ENCODE results near the gene FGF8.

FGF8 gene

DNA sequence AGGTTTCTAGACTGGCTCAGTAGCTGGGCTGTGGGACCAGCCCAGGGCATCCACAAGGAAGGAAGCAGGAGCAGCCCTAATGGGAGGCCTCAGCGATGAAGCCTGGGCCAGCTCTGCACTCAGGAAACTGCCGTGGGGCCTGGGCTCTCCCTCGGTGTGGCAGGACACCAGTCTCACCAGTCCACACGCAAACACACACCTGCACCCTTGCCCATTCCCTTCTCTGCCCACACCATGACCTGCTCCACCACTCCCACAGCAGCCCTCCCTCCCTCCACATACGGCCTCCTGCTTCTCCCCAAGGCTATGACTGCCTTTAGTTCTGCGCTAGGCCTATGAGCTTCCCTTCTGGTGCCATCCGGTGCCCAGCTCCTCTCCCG, 7.1 kb downstream of the FGF8 start:
- DNase-seq (ENCODE audit: low read depth), result no peak

GRCh38 chr10:101767966-101768790, 7.7 kb downstream of the FGF8 start:
- DNase-seq (ENCODE audit: low read depth), result no peak

DNA sequence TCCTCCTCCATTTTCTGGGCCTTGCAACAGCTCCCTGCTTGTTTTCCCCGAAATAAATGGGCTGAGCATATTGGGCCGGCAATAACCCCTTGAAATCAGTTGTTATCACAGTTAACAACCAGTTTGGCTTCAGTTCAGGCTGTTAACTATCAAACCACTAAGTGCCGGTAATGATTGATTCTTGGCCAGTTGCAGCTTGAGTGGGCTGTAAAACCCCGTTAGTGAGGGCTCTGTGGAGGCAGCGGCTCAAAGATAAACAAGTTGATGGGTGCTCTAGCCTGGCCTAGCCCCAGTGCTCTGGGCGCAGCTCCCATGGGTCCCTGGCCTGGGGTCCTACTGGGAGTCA, 8.3 kb downstream of the FGF8 start:
- DNase-seq (ENCODE audit: low read depth), result no peak

DNA sequence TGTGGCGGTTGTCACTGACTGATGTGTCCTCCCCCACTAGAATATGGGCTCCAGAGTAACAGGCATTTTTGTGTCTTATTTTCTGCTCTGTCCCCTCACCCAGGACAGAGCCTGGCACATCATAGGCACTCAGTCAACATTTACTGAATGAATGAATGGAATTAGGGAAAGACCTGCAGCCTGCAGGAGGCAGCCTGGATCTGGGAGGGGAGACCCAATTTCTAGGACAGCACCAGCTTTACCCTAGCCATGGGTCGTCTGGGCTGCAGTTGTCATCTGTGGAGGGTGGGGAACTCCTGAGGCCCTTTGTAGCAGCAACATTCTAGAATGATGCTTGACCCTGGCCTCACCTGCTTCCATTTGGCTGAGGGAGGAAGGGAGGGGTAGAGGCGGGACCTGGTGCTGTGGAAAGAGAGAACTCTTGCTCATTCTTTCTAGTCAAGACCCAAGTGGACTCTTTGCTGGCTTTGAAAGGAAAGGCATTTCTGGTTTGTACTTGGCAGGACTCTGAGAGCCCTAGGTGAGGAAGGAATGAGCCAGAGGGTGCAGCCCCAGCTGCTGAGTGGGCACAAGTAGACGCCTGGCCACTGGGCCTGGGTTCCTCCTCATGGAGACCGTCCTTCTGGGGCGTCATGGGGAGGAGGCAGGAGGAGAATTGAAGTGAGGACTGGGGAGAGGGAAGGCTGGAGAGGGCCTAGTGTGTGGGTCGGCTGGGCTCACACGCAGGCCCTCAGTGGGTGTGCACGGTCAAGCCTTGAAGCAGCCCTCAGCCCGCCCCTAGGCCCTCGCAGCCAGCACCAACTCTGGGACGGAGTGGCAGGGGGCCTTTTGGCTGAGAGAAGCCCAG, 8.9 kb downstream of the FGF8 start:
- no peak for DNase-seq (ENCODE audit: low read depth)

GRCh38 chr10:101766306-101766705, 9.6 kb downstream of the FGF8 start:
- no peak for DNase-seq (ENCODE audit: low read depth)

DNA sequence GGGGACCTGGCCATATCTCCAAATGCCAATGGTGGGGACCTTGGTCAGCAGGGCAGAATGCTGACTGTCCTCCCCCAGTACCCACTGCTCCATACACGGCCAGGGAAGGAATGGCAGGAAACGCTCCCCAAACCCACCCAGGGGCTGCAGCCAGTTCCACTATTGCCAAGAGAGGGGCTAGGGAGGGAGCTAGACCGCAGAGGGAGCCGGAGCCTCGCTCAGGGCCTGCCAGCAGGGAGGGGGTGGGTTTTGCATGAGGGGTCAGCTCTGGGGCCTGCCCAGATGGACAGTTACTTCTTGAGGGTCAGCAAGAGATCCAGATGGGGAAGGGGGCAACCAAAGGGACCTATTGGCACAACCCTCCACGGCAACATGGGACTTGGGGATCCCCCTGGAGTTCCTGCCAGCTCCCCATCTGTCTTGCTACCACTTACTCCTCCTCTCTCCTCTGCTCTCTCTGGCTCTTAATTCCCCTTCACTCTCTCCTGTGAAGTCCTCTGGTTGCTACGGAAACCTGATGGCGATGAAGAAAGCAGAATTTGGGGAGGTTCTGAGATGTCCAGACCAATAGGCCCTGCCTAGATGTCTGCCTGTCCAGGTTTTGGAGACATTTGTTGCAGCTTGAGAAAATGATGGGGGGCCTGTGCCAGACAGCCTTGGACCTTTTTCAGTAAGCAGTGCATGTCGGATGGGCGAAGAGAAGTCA, 12.6 kb downstream of the FGF8 start:
- DNase-seq (ENCODE audit: low read depth), result no peak

- DNase-seq (ENCODE audit: low read depth), result no peak
Measured at GRCh38 chr10:101762736-101763135, 13.2 kb downstream of the FGF8 start.

- DNase-seq (ENCODE audit: low read depth), result no peak
Measured at GRCh38 chr10:101761226-101761625, 14.7 kb downstream of the FGF8 start.

GRCh38 chr10:101760510-101760909, 15.4 kb downstream of the FGF8 start:
- no peak for DNase-seq (ENCODE audit: low read depth)

DNA sequence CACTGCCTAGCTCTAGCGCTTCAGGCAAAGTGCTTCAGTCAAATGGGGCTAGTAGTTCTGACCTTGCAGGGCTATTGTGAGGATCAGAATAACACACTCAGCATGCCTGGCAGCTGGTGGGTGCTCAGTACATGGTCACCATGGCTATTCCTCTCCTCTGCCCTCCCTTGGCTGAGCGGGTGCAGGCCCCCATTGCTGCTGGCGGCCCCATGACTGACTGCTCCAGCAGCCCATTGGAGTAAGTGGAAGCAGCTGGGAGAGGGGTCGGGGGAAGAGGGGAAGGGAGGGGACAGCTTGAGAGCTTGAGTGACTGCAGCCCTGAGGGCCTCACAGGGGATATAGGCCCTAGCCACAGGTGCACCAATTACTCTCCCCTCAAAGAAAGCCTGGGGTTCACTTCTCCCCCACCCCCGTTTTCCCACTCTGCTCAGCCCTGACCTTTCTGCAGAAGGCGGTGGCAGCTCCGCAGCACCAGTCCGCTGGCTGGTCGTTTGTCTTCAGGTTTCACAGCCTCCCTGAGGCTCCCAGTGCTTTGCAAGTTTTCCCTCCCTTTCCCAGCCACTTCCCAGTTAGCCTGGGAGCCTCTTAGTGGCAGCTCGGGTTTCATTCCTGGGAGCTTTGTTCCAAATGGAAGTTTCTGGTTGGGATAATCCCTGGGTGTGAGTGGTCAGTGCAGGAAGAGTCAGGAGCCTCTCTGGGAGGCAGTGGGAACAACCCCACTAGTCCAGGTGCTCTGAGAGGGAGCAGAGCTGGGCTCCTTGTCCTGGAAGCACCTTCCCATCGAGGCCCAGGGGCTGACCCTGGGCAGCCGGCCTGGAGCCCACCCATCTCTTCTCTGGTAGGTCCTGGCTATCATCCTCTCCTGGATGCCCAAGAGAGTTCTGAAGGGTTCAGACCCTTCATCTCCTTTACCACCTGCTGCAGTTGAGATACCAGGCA, 16.3 kb downstream of the FGF8 start:
- DNase-seq (ENCODE audit: low read depth), result no peak

DNA sequence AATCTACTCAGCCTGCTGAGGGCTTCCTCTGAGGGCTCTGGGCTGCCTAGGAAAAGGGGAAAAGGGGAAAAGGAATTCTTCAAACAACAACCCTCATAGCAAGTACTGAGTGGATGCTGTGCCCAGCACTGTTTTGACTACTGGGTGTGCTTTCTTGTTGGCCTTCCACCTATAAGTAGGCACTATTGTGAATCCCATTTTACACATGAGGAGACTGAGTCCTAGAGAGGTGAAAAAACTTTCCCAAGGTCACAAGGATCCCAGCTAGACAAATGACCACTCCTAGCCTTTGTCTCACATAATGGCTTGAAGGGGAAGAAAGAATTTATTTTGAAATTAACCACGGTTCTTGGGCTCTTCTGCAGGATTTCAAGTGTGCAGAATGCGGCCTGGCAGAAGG, 17.1 kb downstream of the FGF8 start:
- DNase-seq (ENCODE audit: low read depth), result no peak

DNA sequence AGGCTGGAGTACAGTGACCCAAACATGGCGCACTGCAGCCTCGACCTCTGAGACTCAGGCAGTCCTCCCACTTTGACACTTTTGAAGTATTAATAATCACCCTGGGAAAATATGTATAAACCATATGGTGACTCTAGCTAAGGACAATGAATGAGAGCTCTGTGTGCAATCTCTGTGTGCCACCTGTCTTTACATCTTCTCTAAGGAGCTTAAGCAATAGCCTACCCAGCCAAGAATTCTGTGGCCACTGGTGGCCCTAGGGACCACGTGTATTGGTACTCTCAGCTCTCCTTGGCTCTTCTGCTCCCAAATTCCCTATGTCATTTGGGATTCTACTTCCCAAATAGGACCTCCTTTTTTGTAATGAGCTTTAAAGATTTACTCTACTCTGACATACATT, 23.7 kb downstream of the FGF8 start:
- DNase-seq (ENCODE audit: low read depth), result no peak

DNA sequence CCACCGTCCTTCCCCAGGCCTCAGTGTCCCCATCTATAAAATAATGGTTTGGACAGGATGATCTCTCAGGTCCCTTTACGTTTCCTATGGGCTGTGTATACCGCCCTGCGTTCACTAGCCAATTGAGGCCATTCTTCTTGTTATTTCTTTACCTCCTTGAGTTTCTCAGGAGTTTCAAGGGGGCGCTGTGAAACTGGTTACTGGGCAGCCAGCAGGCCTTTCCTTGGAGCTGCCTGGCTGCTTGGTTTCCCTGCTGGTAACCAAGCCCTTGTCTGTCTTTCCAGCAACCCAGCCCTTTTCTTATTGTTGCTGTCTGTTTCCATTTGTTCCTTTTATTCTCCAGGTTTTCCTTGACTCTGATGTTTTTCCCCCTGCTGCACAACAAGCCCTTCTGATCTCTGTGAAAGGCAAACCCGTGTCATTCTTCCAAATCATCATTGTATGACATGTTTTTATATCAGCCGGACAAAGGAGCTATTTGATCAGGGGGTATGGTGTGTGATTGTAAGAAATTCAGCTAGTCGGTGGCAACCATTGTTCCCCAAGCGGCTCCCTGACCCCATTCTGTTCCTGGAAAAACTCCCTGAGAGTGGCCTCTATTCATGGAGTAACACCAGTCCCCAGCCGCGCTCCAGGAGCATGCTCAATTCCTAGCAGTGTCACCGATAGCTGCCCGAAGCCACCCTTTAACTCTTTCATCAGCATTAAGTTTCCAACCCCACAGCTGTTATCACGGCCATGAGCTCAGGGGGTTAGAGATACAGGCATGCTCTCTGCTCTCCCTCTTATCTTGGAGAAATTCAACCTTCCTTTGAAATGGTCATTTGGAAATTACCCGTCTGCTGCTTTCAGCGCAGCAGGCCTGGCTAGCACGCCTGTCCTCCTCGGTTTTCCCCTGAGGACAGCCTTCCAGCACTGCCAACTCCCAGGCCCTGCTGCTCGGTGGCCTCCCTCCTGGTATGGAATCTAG, 26.6 kb downstream of the FGF8 start:
- DNase-seq (ENCODE audit: low read depth), result no peak

DNA sequence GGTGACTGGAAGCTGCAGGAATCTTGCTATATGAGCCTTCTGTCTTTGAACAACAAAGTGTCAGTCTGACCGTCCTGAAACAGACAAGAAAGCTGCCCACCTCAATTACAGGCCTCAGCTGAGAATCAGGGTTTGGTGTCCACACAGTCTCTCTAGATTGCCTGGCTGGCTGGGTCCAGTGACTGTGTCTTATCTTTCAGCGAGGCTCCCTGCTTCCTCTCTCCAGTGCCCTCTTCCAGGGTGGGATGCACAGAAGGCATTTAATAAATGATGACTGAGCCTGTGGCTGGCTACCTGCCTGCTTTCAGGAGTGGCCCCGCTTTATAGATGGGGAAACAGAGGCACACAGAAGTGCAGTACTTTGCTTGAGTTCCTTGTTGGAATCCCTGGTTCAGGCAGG, 27.4 kb downstream of the FGF8 start:
- DNase-seq (ENCODE audit: low read depth), result no peak

GRCh38 chr10:101745074-101745696, 30.7 kb downstream of the FGF8 start:
- DNase-seq (ENCODE audit: low read depth), result no peak

DNA sequence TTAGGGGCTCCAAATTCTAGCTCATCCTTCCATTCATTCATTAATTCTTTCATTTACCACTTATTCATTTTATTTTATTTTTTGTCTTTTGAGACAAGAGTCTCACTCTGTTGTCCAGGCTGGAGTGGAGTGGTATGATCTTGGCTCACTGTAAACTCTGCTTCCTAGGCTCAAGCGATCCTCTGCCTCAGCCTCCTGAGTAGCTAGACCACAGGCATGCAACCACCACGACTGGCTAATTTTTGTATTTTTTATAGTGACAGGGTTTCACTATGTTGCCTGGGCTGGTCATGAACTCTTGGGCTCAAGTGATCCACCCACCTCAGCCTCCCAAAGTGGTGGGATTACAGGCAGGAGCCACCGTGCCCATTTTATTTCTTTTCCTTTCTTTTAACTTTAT, 31.6 kb downstream of the FGF8 start:
- DNase-seq (ENCODE audit: low read depth), result no peak

DNA sequence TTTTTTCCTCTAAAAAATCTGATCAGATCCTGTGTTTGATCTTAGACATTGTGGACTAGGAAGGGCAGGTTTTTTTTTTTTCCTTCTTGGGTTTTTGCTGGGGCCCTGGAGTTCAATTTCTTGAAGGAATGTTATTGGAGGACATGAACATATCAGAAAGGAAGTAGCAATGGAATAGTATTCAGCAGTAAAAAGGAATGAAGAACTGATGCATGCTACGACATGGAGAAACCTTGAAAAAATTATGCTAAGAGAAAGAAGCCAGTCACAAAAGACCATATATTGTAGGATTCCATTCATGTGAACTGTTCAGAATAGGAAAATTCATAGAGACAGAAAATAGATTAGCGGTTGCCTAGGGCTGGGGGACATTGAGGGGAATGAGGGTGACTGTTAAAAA, 34.0 kb downstream of the FGF8 start:
- DNase-seq (ENCODE audit: low read depth), result no peak

DNA sequence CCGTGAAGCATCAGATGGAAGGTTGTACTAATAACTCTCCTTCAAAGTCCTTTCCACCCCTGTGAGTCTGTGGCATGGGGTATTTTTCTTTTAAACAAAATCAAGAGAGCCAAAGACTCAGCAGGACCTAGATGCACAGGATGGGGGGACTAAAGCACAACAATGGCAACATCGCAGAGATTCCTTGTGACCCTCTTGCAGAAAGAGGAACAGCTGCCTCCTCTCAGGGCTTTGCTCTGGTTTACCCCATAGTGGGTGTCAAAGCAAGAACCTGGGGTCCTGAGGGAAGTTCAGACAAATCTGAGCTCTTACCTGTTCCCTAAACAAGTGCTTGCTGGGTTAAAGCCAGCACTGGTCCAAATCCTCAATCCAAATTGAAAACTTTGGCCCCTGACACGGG, 39.2 kb downstream of the FGF8 start:
- DNase-seq (ENCODE audit: low read depth), result no peak

DNA sequence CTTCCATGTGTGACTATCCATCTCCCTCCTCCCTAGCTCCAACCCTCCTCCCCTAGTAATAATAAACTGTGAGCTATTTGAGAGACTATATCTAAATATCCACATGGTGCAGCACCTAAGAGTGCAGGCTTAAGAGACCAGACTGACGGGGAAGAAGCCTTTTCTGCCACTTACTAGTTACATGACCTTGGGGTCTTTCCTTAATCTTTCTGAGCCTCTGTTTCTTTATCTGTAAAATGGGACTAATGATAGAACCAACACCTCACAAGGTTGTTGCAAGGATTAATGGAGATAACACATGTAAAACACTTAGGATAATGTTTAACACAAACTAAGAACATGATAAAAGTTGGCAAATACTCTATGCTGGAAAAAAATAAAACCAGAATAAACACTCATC, 43.8 kb downstream of the FGF8 start:
- DNase-seq (ENCODE audit: low read depth), result no peak

DNA sequence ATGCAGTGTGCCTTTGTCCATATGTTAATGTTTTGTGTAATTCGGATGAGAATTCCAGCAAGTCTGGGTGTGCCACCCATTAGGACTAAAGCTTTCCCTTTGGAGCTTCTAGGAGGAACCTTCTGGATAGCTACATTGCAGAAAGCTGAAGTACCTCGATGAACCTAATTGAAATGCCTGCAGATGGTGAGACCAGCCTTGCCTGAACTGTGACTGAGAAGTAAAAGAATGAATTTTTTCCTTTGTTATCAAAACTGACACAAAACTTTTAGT, 49.9 kb downstream of the FGF8 start:
- DNase-seq (ENCODE audit: low read depth), result no peak

Measured in stimulated activated CD8-positive, alpha-beta memory T cell treated with anti-CD3 and anti-CD28 coated beads, Interleukin-15, amount 100 ng/mL, for 24 hours (primary cell).